Measurements from ENCODE around the gene CTSC. TPM values are rescaled to one million over a fixed set of nuclear protein-coding genes. Genes with fewer than 3 reads are reported as not detected.

The CTSC gene
- total RNA-seq, 2 donors from 2014 or later = 96.7 to 147 TPM

- DNase-seq = no peak
- H3K9me3 ChIP-seq = no peaks in the 10 kb centered on the region
- H3K27me3 ChIP-seq = no peaks in the 10 kb centered on the region
- H3K27ac ChIP-seq = no peak overlapping the region
- H3K4me3 ChIP-seq = no peak overlapping the region
- H3K4me1 ChIP-seq = no peaks in the 10 kb centered on the region
- H3K9ac ChIP-seq (ENCODE audit: low read depth in 2 of 2, low read length in 2 of 2) = no peak overlapping the region
- no peaks in the 10 kb centered on the region for H3K36me3 ChIP-seq
- no peak for TF ChIP-seq CTCF (IDR thresholded peaks at IDR 0.05)
- intact Hi-C loops (cut with DNase I) = no loop called here
Observed at GRCh38 chr11:88275636-88276035, 61.9 kb downstream of the CTSC start.

DNA sequence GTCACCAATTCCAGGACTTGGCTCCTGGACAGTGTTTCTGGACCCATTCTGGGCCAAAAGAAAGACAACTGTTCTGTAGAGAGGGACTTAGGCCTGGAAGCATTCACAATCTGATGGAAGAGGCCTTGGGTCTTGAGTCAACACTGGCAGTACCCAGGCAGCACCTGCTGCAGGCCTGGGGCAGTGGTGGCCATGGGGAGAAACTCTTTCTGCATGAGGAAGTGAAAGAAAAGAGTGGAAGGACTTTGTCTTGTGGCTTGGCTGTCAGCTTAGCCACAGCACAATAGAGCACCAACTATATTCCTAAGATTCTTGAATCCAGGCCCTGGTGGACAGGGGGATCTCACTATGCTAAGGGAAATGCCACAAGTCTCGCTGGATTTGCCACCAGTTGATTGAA is 70.6 kb downstream of the CTSC start:
- no peak overlapping the region for H3K9ac ChIP-seq (ENCODE audit: low read depth in 2 of 2, low read length in 2 of 2)
- intact Hi-C loops (cut with DNase I) = no loop called here
- H3K36me3 ChIP-seq = no peaks in the 10 kb centered on the region
- no peak overlapping the region for H3K27ac ChIP-seq
- H3K4me3 ChIP-seq = no peak overlapping the region
- H3K4me1 ChIP-seq = no peaks in the 10 kb centered on the region
- H3K9me3 ChIP-seq = no peaks in the 10 kb centered on the region
- no peak for TF ChIP-seq CTCF (IDR thresholded peaks at IDR 0.05)
- DNase-seq = no peak
- no peaks in the 10 kb centered on the region for H3K27me3 ChIP-seq

- H3K9ac ChIP-seq (ENCODE audit: low read depth in 2 of 2, low read length in 2 of 2) = no peak overlapping the region
- no peak for TF ChIP-seq CTCF (IDR thresholded peaks at IDR 0.05)
- intact Hi-C loops (cut with DNase I) = no loop called here
- no peaks in the 10 kb centered on the region for H3K27me3 ChIP-seq
- H3K36me3 ChIP-seq = no peaks in the 10 kb centered on the region
- H3K4me1 ChIP-seq = no peaks in the 10 kb centered on the region
- H3K9me3 ChIP-seq = no peaks in the 10 kb centered on the region
- no peak for DNase-seq
- no peak overlapping the region for H3K27ac ChIP-seq
- no peak overlapping the region for H3K4me3 ChIP-seq
Observed at GRCh38 chr11:88266157-88266556, 71.4 kb downstream of the CTSC start.

DNA sequence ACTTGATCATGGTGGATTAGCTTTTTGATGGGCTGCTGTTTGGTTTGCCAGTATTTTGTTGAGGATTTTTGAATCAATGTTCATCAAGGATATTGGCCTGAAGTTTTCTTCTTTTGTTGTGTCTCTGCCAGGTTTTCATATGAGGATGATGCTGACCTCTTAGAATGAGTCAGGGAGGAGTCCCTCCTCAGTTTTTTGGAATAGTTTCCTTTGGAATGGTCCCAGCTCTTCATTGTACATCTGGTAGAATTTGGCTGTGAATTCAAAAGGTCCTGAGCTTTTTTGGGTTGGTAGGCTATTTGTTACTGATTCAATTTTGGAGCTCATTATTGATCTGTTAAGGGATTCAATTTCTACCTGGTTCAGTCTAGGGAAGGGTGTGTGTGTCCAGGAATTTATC is 78.1 kb downstream of the CTSC start:
- no peak overlapping the region for H3K9ac ChIP-seq (ENCODE audit: low read depth in 2 of 2, low read length in 2 of 2)
- H3K27me3 ChIP-seq = no peaks in the 10 kb centered on the region
- H3K27ac ChIP-seq = no peak overlapping the region
- DNase-seq = no peak
- no peaks in the 10 kb centered on the region for H3K4me1 ChIP-seq
- H3K4me3 ChIP-seq = no peak overlapping the region
- no peaks in the 10 kb centered on the region for H3K9me3 ChIP-seq
- H3K36me3 ChIP-seq = no peaks in the 10 kb centered on the region
- intact Hi-C loops (cut with DNase I) = no loop called here
- no peak for TF ChIP-seq CTCF (IDR thresholded peaks at IDR 0.05)

DNA sequence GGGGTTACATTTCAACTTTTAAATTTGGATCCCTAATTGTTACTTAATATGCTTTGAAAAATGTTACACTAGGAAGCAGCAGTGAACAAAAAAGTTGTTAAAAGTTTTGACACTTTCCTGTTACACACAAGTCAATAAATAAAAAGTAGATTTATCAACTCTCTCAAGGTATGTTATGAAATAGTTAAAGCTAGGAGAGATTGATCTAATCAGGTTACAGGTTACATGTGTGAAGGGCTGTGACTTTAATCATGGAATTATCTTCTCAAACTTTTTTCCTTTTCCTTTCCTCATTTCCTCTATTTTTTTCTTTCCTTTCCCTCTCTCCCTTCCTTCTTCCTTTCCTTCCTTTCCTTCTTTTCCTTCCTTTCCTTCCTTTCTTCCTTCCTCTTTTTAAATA is 85.3 kb downstream of the CTSC start:
- Histone ChIP-seq H3K9ac (ENCODE audit: low read depth in 2 of 2, low read length in 2 of 2) (no peak overlapping the region), H3K9me3 (no peaks in the 10 kb centered on the region), H3K27ac (no peak overlapping the region), H3K36me3 (no peaks in the 10 kb centered on the region), H3K27me3 (no peaks in the 10 kb centered on the region), H3K4me3 (no peak overlapping the region), H3K4me1 (no peaks in the 10 kb centered on the region)
- no peak for TF ChIP-seq CTCF (IDR thresholded peaks at IDR 0.05)
- no peak for DNase-seq
- intact Hi-C loops (cut with DNase I) = no loop called here

Data from colonic mucosa (tissue), 4 donors.